Muscle of back (tissue), 11 donors: ENCODE results near the gene AOPEP. TPM values are rescaled to one million over a fixed set of nuclear protein-coding genes. Genes with fewer than 3 reads are reported as not detected.

Experiments used
- DNase-seq, 3 donors: peaks; one replicate each; pipeline versions ENCODE4 v3.0.0 to v3.0.0-alpha.2; 2013
- polyA plus RNA-seq, 10 donors: library from polyadenylated mRNA; unstranded; fragments of 120-200 nt; gene quantifications; one replicate each; pipeline ENCODE4 v1.2.1, GENCODE V29; 2013; ENCODE audit not compliant: insufficient read length in 10 of 10

The AOPEP gene
- polyA plus RNA-seq, 10 donors, result 25.6 to 44.3 (median 32.8) TPM

DNA sequence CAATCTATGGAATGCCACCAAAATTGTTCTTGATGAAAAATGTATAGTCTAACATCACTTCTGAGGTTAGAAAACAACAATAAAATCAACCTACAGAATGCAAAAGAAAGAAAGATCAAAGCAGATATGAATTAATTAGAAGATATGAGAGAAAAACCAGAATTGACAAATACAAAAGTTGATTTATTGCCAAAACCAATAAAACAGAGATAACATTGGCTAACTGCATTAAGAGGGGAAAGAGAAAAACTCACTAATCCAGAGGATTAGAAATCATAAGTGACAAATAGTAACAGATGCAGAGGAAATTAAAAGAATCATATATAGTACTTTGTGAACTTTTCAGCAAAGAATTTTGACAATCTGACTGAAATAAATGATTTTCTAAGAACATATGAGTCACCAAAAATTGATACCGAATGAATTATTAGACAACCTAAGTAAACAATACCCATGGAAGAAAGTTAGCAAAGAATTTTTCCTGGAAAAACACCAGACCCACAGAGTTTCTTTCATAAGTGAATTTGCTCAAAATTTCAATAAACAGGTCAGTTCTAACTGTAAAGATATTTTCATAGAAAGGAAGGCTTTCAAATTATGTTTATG is 167.7 kb downstream of the AOPEP start:
- DNase-seq, result no peak

GRCh38 chr9:94895668-94896067 is 169.2 kb downstream of the AOPEP start:
- no peak for DNase-seq

GRCh38 chr9:94896512-94896911 is 170.0 kb downstream of the AOPEP start:
- DNase-seq, result no peak

DNA sequence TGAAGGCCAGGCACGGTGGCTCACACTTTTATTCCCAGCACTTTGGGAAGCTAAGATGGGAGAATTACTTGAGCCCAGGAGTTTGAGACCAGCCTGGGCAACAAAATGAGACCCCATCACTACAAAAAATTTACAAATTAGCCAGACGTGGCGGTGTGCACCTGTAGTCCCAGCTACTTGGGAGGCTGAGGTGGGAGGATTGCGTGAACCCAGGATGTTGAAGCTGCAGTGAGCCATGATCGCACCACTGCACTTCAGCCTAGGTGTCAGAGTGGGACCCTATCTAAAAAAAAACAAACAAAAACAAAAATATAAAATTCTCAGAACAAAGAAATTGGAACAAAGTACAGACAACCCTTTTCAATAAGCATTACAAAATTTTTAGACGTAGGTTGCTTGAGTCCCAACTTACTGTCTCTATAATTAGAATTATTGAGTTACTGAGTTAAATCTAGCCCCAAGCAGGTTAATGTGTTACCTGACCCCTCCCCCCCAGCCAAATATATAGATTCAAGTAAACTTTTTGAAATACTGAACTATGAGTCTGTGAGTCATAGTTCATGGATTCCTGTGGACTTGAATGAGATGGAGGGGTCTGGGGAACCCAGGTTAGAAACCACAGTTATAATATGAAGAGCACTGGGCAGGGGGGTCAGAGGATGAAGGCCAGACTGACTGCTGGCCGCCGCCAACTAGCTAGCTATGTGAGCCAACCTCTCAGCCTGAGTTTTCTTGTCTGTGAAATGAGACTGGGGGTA is 173.1 kb downstream of the AOPEP start:
- no peak for DNase-seq

- peak; percentile 57 to 91 (median 76) for DNase-seq
Observed at GRCh38 chr9:94900222-94901018, 173.9 kb downstream of the AOPEP start.

- no peak for DNase-seq
Observed at GRCh38 chr9:94901019-94901363, 174.5 kb downstream of the AOPEP start.

GRCh38 chr9:94903961-94904421 is 177.5 kb downstream of the AOPEP start:
- DNase-seq, result no peak

DNA sequence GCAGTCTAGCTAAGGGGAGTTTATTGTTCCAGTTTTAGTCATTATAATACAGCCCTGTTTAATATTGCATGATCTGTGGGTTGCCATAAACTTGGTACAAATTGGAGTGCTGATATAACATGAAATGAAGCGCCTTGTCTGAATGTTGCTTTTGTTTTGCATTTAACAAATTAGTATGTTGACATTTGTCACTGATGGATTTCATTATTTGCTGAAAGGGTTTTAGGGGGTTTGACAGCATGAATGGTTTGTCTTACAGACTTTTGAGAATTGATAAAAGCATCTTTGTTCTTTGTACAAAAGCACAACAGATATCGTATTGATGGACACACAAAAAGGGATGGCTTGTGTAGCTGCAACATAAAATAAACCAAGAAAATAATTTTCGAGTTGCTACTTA is 178.3 kb downstream of the AOPEP start:
- DNase-seq, result no peak

- no peak for DNase-seq
Observed at GRCh38 chr9:94905606-94906005, 179.1 kb downstream of the AOPEP start.

GRCh38 chr9:94906181-94906580 is 179.7 kb downstream of the AOPEP start:
- DNase-seq, result no peak

DNA sequence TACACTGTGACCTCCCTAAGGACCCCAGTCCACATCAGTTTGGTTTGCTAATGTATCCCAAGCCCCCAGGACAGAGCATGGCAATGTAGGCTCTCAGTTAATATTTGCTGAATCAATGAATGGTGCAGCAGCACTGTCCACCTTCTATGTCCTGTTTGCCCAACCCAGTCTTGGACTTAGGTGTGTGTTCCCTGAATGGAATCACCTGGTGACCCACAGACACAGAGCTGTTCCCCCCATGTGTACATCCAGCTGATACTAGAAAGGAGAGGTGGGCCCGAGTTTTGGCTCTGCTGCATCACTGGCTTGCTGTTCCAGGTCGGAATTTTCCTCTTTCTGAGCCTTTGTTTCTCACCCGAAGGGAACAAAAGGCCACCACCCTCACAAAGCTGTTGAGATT is 180.2 kb downstream of the AOPEP start:
- no peak for DNase-seq

DNA sequence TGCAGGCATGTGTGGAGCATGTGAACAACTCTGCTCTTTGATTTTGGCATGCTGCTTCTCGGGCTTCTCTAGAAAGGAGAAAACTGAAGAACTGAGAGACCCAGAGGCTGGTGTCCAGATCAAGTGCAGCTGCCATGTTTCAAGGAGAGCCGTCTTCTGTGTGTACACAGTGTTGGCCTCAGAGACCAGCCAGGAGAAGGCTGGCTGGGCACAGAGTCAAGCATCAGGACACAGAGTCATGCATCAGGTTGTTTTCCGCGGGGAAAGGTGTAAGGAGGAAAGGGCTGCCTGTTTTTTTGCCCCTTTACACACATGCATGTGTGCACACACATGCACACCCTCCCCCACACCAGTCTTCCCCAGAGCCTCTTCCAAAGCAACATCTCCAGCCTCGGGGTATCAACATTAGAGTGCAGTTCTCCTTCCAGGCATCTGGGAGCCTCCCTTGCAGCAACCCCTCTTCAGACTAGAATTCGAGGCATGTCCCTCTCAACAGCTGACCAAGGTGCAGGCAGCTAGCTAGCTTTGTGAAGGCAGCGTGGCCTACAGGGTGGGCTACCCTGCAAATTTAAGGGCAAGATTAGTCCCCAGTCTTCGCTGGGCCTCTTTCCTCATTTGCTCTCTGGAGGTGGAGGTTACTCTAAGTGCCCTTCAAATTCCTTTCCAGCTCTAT is 180.9 kb downstream of the AOPEP start:
- DNase-seq, result no peak

DNA sequence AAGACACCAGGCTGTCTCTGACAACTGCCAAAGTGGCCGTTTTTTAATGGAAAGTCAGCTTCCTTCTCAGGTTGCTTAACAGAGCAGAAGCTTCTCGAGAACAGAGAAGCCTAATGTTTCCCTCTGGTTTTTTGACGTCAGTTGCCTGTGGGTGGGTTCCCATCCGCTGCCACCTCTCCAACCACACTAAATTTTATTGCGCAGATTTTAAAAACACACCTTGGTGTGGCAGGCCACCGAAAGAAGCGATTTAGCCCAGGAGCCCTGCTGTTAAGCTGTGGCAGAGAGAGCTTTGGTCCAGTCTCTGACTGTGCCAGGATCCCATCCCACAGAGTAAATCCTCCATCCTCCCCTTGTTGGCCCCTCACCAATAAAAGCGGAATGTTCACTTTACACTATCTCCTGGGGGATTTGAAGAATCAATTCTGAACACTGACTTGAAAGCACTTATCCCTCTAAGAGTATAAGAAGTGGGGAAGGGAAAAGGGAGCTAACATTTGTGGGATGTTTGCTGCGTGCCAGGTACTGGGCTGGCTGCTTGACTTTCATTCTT is 181.6 kb downstream of the AOPEP start:
- DNase-seq, result peak in 2 of 3 donors; percentile 66 to 79

- DNase-seq, result no peak
Observed at GRCh38 chr9:94908583-94909249, 182.2 kb downstream of the AOPEP start.

DNA sequence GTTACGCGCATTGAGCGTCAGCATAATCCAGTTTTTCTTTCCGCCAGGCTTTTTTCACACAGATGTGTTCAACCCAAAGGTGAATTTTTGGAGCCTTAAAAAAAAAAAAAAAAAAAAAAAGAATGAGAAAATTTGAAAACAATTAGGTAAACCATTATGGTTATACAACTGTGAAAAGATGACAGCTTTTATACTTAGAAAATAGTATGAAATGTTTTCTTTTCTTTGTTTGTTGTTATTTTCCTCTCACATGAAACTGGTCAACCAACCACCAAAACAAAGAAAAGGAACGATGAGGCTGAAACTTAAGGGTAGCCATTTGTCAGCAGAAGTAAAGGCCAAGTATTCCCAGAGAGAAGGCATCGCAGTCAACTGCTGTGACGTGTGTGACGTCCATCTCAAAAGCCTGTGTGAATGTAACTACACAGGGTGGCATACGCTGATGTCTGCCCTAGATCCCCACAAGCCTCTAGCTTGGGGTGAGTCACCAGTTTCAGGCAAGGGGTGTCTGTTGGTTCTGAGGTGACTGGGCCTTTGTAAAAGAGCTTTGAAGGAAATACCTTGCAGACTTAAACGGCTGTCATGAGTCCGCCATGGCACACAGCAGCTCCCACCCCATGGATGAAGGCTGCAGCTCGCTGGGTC is 182.9 kb downstream of the AOPEP start:
- DNase-seq, result no peak

- no peak for DNase-seq
Observed at GRCh38 chr9:94909965-94910730, 183.6 kb downstream of the AOPEP start.

DNA sequence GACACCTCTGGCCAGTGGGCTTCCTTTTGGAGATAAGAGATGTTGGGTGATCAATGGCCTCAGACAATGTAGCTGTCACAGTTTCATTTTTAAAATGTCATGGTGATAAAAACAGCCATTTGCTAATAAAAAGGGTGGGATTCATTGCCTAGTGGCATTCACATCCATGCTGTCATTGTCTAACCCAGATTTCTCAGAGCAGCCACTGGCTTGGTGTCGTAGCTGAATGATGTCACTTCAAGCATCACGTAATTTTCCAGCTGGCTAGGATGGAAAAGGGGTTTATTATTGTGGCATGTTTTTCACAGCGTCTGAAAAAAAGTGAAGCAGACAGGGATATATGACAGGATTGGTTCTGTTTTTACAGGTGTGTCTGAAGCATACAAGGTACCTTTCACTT is 184.7 kb downstream of the AOPEP start:
- DNase-seq, result no peak

DNA sequence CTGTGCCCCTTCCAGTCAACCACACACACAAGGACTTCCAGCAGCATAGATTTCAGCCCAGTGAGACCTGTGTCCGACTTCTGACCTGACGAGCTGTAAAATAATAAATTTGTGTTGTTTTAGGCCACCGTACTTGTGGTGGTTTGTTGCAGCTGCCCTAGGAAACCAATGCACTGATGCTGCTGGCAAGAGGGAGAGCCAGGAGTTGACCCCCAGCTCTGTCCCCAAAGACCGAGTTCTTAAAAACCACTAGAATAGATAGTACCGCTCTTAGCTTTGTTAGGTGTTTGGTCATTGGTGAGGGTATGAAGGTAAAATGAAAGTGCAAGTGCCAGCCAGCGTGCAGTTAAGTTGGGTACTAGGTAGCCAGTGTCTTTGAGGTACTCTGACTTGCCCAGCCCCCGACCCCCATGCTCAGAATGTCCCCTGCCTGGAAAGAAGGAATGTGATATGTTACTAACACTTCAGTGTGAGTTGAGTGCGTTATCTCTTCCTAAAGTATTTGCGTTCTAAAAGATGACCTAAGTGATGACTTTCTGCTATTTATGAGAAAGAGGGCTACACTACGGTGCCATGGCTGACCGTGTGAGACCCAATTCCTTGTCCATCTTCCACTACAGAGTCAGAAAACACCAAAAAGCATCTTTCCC is 185.6 kb downstream of the AOPEP start:
- no peak for DNase-seq

- DNase-seq, result peak in 1 of 3 donors; percentile 88
Observed at GRCh38 chr9:94912700-94913249, 186.3 kb downstream of the AOPEP start.
